Heart right ventricle (tissue), 16 donors: ENCODE results near the gene PAN3. TPM values are rescaled to one million over a fixed set of nuclear protein-coding genes. Genes with fewer than 3 reads are reported as not detected.

Experiments used
- ATAC-seq, 8 donors: fragments of 200-7000 bp; cut with Tn5 transposase; one replicate each; pipeline ENCODE4 v1.9.1; 2020; ENCODE audit warnings: mild to moderate bottlenecking in 8 of 8, moderate library complexity in 8 of 8, moderate number of reproducible peaks in 1 of 8
- DNase-seq, 2 donors: peaks; one replicate each; pipeline ENCODE4 v3.0.0-alpha.2; 2020
- H3K27ac ChIP-seq, 10 donors: fragments of 200-600 bp; sonication (generic) in 2 of 10; one replicate each; pipeline versions ENCODE4 v1.5.0 to v1.8.0; 2020 to 2022; ENCODE audit warnings: mild to moderate bottlenecking in 3 of 10
- H3K27me3 ChIP-seq, 7 donors: fragments of 200-600 bp; one replicate each; pipeline ENCODE4 v1.8.0; 2021 to 2022; ENCODE audit warnings: mild to moderate bottlenecking in 2 of 7
- H3K36me3 ChIP-seq, 9 donors: fragments of 200-600 bp; sonication (generic) in 1 of 9; one replicate each; pipeline versions ENCODE4 v1.5.0 to v1.8.0; 2020 to 2022; ENCODE audit warnings: mild to moderate bottlenecking in 2 of 9
- H3K4me1 ChIP-seq, 9 donors: fragments of 200-600 bp; sonication (generic) in 1 of 9; one replicate each; pipeline versions ENCODE4 v1.5.0 to v1.8.0; 2020 to 2022; ENCODE audit warnings: mild to moderate bottlenecking in 4 of 9
- H3K4me3 ChIP-seq, 10 donors: fragments of 200-600 bp; sonication (generic) in 2 of 10; one replicate each; pipeline versions ENCODE4 v1.5.0 to v1.8.0; 2020 to 2022; ENCODE audit warnings: mild to moderate bottlenecking in 7 of 10, moderate library complexity in 2 of 10
- H3K9me3 ChIP-seq, 11 donors: fragments of 200-600 bp in 10 of 11; sonication (generic) in 2 of 11; one replicate each; pipeline versions ENCODE4 v1.5.0 to v1.8.0; 2013 to 2022; ENCODE audit warnings: mild to moderate bottlenecking in 2 of 11, control low read depth in 1 of 11, moderate library complexity in 1 of 11
- WGBS, 2 donors: extraction: QIAGEN DNeasy Blood & Tissue Kit; methylation state at CpG; one replicate each; pipeline ENCODE4 v1.1.7; 2013; ENCODE audit warnings: inconsistent platforms in 1 of 2; 5-methylcytosine and 5-hydroxymethylcytosine counted together
- intact Hi-C, 10 donors: fragments of 100-400 bp; cut with DNase I; formaldehyde crosslinking; loops; one replicate each; pipeline versions ENCODE4 v1.11.1 to v1.14.2; 2022
- polyA plus RNA-seq, 2 donors: library from polyadenylated mRNA; stranded (reverse); fragments of 200-250 nt; gene quantifications; one replicate each; pipeline ENCODE4 v1.2.3, GENCODE V29; 2013
- total RNA-seq, 10 donors: library from RNA; stranded (reverse); fragmentation: NEBNext Ultra II Directional in 3 of 10; extraction: Animal tissue kit (Norgen Biotek cat#: 25700) in 3 of 10; gene quantifications; one replicate each; pipeline versions ENCODE4 v1.2.1 to v1.2.4, GENCODE V29; 2021 to 2023
- TF ChIP-seq, protein P1 (sequence below), 9 donors: fragments of 200-600 bp; sonication (generic) in 2 of 9; IDR thresholded peaks; one replicate each; pipeline versions ENCODE4 v1.5.0 to v1.8.0; 2021 to 2022; ENCODE audit warnings: antibody characterized with exemption in 9 of 9, mild to moderate bottlenecking in 5 of 9, moderate library complexity in 1 of 9
- donor health status: Arrhythmogenic right ventricular cardiomyopathy.
- donor health status: ischemic (EF 13 %, LVEDD 7.1; RV severe dilation, severe dysfunction).
- donor health status: healthy with polysubstance abuse.
- donor health status: DM: no; HTN: yes; CAD: no.
- donor health status: DM: no; HTN: no; CAD: no.
- donor health status: ischemic (EF 25% LVEDD 6.9; RV normal size, moderate dysfunction).
- donor health status: ischemic (EF 25% LVEDD 5.7; RV mildly dilated, moderate dysfunction).
- donor health status: healthy.
- donor health status: DM: yes; HTN: yes; CAD: no.
- donor health status: Ischemic cardiomyopathy.
- donor health status: ischemic (EF 35%, LVEDD 5.7; RV mildly dilated, moderate dysfunction).
- donor health status: nonischemic (EF 11% LVEDD 7.7; RV severe dilation, severe dysfunction).
- donor health status: DM: yes; HTN: yes; CAD: no.
- donor health status: PGD.
- donor health status: ischemic (EF 29% LVEDD 5.4; RV normal size, mild dysfunction).
- donor health status: nonischemic (EF 23%, LVEDD 6.1; RV moderate dilation, normal function).

The PAN3 gene
- total and polyA plus RNA-seq, 12 donors, result 2.8 to 16.2 (median 10.8) TPM

GRCh38 chr13:28283600-28283999 is 145.3 kb downstream of the PAN3 start:
- Histone ChIP-seq H3K4me1 (peaks cover 0 to 4% (median 0%) of the 10 kb centered on the region in 9 donors), H3K27ac (no peak overlapping the region), H3K9me3 (no peaks in the 10 kb centered on the region), H3K27me3 (no peaks in the 10 kb centered on the region), H3K36me3 (peaks cover 0 to 97% (median 31%) of the 10 kb centered on the region in 9 donors), H3K4me3 (no peak overlapping the region)
- TF ChIP-seq, protein P1, sequence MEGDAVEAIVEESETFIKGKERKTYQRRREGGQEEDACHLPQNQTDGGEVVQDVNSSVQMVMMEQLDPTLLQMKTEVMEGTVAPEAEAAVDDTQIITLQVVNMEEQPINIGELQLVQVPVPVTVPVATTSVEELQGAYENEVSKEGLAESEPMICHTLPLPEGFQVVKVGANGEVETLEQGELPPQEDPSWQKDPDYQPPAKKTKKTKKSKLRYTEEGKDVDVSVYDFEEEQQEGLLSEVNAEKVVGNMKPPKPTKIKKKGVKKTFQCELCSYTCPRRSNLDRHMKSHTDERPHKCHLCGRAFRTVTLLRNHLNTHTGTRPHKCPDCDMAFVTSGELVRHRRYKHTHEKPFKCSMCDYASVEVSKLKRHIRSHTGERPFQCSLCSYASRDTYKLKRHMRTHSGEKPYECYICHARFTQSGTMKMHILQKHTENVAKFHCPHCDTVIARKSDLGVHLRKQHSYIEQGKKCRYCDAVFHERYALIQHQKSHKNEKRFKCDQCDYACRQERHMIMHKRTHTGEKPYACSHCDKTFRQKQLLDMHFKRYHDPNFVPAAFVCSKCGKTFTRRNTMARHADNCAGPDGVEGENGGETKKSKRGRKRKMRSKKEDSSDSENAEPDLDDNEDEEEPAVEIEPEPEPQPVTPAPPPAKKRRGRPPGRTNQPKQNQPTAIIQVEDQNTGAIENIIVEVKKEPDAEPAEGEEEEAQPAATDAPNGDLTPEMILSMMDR (IDR thresholded peaks at IDR 0.05), result no peak
- no peak for DNase-seq
- ATAC-seq, result no peak
- intact Hi-C loops, result no loop called here
- 98% methylated on average over 3 of the region's 3 CpGs for WGBS, 2 donors

DNA sequence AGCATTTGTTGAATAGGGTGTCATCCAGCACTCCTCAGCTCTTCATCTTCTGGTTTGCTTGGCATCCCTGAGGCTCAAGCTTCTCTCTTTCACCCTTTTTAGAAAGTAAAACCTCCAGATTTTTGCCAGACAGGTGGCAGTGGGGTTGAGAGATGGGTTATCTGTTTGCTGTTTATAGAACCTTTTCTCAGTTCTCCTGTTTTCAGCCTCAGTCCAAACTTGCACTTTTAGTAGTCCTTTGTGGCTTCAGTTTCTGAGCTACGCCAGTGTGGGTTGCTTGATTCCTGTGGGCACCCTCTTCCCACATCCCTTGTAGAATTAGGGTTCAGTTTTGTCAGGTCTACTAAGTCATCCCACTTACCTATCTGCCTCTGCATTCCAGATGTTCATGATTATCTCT is 147.9 kb downstream of the PAN3 start:
- no peak for DNase-seq
- Histone ChIP-seq H3K36me3 (peaks cover 0 to 95% (median 21%) of the 10 kb centered on the region in 9 donors), H3K9me3 (no peaks in the 10 kb centered on the region), H3K4me1 (peaks cover 0 to 4% (median 0%) of the 10 kb centered on the region in 9 donors), H3K27me3 (no peaks in the 10 kb centered on the region), H3K4me3 (no peak overlapping the region), H3K27ac (no peak overlapping the region)
- ATAC-seq, result no peak
- intact Hi-C loops, result no loop called here
- WGBS, 2 donors, result 96 to 98% methylated on average over 1 of the region's 1 CpG
- TF ChIP-seq, protein P1 (IDR thresholded peaks at IDR 0.05), result no peak

- DNase-seq, result no peak
Observed at GRCh38 chr13:28297341-28297740, 159.0 kb downstream of the PAN3 start.

GRCh38 chr13:28299916-28300315 is 161.6 kb downstream of the PAN3 start:
- TF ChIP-seq, protein P1 (IDR thresholded peaks at IDR 0.05), result no peak
- Histone ChIP-seq H3K9me3 (no peaks in the 10 kb centered on the region), H3K4me3 (no peak overlapping the region), H3K4me1 (no peaks in the 10 kb centered on the region), H3K27ac (no peak overlapping the region), H3K27me3 (no peaks in the 10 kb centered on the region), H3K36me3 (peaks cover 0 to 55% (median 0%) of the 10 kb centered on the region in 9 donors)
- intact Hi-C loops, result no loop called here
- 79 to 83% methylated on average over 2 of the region's 2 CpGs for WGBS, 2 donors
- DNase-seq (no peak), ATAC-seq (no peak)

More at GRCh38 chr13:28297341-28297740, 159.0 kb downstream of the PAN3 start:
- Histone ChIP-seq H3K27ac (no peak overlapping the region), H3K4me3 (no peak overlapping the region), H3K36me3 (peaks cover 0 to 57% (median 9%) of the 10 kb centered on the region in 9 donors), H3K4me1 (no peaks in the 10 kb centered on the region), H3K9me3 (no peaks in the 10 kb centered on the region), H3K27me3 (no peaks in the 10 kb centered on the region)
- TF ChIP-seq, protein P1 (IDR thresholded peaks at IDR 0.05), result no peak
- intact Hi-C loops, result no loop called here
- ATAC-seq, result no peak
- WGBS, 2 donors, result 84 to 90% methylated on average over 3 of the region's 3 CpGs
